BJ (cell line): ENCODE data around the gene TYMP. TPM values are rescaled to one million over a fixed set of nuclear protein-coding genes. Genes with fewer than 3 reads are reported as not detected.
A peak's percentile ranks its signal among the peaks of the same experiment; 100 is the strongest.

ENCODE experiments used
- CTCF ChIA-PET: fragments of 350-600 bp; formaldehyde crosslinking; extraction: SDS; loops from one replicate; lab custom pipeline; 2021; ENCODE audit warnings: antibody characterized with exemption, inconsistent platforms; lab: Yijun Ruan, JAX
- POLR2A ChIA-PET: fragments of 300-600 bp; sonication (Branson Sonifier 250); formaldehyde crosslinking; extraction: SDS; loops from one replicate; lab custom pipeline; 2021; ENCODE audit warnings: antibody characterized with exemption; lab: Charles Lee
- DNase-seq: peaks from one replicate; pipeline ENCODE4 v3.0.0-alpha.2; 2011; ENCODE audit warnings: low read depth
- H3K27me3 ChIP-seq: 2 replicates; pipeline ENCODE4 v1.6.0; 2011; ENCODE audit warnings: low read length; ENCODE audit not compliant: control insufficient read depth, insufficient read depth
- H3K36me3 ChIP-seq: 2 replicates; pipeline ENCODE4 v1.5.1; 2011; ENCODE audit warnings: low read length; ENCODE audit not compliant: control insufficient read depth, insufficient read depth
- H3K4me3 ChIP-seq: 2 replicates; pipeline ENCODE4 v1.5.1; 2011; ENCODE audit warnings: low read depth, mild to moderate bottlenecking, control low read depth, low read length
- polyA plus RNA-seq: library from polyadenylated mRNA; depleted of rRNA; stranded (reverse); fragments of >200 nt; gene quantifications from 2 replicates; pipeline ENCODE4 v1.2.3, GENCODE V29; 2011; rRNA removed
- TF ChIP-seq, protein P1 (sequence below): IDR thresholded peaks from 2 replicates; pipeline ENCODE4 v1.5.1; 2011; ENCODE audit warnings: low read depth, mild to moderate bottlenecking, control low read depth, inconsistent platforms, low read length, moderate library complexity; ENCODE audit not compliant: insufficient read depth

TYMP gene
- polyA plus RNA-seq, 1 experiment = 20.6 TPM

DNA sequence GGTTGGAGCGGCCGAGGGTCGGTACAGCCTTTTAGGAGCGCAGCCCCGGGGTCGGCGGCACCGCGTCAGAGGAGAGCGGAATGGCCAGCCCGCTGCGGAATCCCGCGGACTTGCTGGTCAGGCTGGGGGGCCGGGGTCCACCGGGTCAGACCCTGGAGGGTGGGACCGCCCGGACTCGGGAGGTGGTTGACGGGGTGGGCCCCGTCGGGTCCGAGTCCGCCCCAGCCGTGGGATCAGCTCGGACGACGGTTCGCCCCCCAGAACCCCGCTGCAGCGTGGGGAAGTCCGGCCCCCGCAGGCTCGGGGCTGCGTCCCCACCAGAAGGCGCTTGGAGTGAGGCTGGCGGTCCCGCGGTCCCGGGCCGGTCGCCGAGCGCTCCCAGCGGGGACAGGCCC is 48.8 kb downstream of the TYMP start:
- no peak for DNase-seq
- Histone ChIP-seq H3K4me3 (peak overlapping the region; percentile 77), H3K27me3 (peaks cover 8% of the 10 kb centered on the region; the same call in 1 of the 2 replicates), H3K36me3 (peaks cover 8% of the 10 kb centered on the region; the same call in 1 of the 2 replicates)
- TF ChIP-seq, protein P1, sequence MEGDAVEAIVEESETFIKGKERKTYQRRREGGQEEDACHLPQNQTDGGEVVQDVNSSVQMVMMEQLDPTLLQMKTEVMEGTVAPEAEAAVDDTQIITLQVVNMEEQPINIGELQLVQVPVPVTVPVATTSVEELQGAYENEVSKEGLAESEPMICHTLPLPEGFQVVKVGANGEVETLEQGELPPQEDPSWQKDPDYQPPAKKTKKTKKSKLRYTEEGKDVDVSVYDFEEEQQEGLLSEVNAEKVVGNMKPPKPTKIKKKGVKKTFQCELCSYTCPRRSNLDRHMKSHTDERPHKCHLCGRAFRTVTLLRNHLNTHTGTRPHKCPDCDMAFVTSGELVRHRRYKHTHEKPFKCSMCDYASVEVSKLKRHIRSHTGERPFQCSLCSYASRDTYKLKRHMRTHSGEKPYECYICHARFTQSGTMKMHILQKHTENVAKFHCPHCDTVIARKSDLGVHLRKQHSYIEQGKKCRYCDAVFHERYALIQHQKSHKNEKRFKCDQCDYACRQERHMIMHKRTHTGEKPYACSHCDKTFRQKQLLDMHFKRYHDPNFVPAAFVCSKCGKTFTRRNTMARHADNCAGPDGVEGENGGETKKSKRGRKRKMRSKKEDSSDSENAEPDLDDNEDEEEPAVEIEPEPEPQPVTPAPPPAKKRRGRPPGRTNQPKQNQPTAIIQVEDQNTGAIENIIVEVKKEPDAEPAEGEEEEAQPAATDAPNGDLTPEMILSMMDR = no peak
- ChIA-PET POLR2A (interaction anchor here (0.6 kb wide), 1 partner anchor 177 kb away, joined by 3 read pairs; no protein-coding TSS in a partner anchor), CTCF (interaction anchor here (1.3 kb wide), 1 partner anchor 16 kb away, joined by 3 read pairs; no protein-coding TSS in a partner anchor)

DNA sequence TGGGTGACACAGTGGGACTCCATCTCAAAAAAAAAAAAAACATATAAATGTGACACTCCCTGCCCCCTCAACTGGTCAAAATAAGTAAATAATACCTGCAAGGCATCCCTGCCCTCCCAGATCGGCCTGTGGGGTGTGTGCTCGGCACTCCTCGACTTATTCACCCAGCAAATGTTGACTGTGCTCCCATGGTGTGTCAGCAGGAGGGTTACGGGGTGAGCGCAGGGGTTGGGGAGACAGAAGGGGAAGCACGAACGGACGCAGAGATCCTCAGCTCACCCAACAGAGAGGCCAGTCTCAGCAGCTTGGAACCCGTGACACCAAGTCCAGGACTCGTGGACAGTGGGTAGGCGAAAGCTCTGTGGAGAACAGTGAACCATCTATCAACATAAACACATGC is 50.1 kb downstream of the TYMP start:
- TF ChIP-seq, protein P1 = no peak
- DNase-seq = no peak
- ChIA-PET POLR2A (no interaction called here), CTCF (interaction anchor here (0.8 to 1.1 kb wide), 2 partner anchors 18 to 23 kb away, joined by 3 read pairs; no protein-coding TSS in a partner anchor)
- H3K27me3 ChIP-seq = peaks cover 8% of the 10 kb centered on the region; the same call in 1 of the 2 replicates
- peaks cover 8% of the 10 kb centered on the region; the same call in 1 of the 2 replicates for H3K36me3 ChIP-seq
- H3K4me3 ChIP-seq = no peak overlapping the region

DNA sequence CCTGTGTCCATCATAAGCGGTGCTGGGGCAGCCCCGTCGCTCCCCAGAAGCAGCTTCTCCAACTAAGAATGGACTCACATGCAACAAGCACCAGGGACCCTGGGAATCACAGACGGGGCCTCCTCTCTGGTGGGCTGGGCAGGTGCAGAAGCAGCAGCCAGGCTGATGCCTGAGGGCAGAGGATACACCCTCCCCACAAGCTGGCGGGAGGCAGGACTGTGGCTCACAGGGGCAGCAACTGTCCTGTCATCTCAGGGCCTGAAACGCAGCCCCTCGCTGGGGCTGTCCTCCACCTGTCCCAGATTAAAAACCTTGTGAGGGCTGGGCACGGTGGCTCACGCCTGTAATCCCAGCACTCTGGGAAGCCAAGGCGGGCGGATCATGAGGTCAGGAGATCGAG is 51.9 kb downstream of the TYMP start:
- DNase-seq = no peak
- CTCF ChIA-PET = interaction anchor here (0.9 to 1.7 kb wide), 2 partner anchors 20 to 34 kb away, joined by 3 to 5 read pairs; no protein-coding TSS in a partner anchor

DNA sequence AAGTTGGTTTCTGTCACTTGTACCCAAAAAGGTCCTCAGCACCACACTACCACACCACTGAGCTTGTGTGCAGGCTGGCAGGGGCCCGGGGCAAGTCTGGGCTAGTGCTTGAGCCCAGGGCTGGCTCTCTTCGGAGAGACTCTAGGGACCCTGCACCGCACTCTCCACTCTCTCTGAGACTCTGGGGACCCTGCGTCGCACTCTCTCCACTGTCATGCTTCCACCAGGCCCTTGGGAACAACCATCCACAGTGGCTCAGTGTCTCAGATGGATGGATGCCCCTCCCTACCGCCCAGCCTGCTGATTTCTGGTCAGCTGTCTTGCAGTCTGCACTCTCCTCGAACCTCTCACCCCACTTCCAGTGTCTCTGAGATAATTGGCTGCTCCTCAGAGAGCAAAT is 52.9 kb downstream of the TYMP start:
- Histone ChIP-seq H3K36me3 (peaks cover 3% of the 10 kb centered on the region), H3K4me3 (no peak overlapping the region), H3K27me3 (peaks cover 8% of the 10 kb centered on the region; the same call in 1 of the 2 replicates)
- POLR2A ChIA-PET = no interaction called here
- no peak for DNase-seq
- TF ChIP-seq, protein P1 = no peak
- CTCF ChIA-PET = interaction anchor here (1.7 kb wide), 1 partner anchor 21 kb away, joined by 5 read pairs; no protein-coding TSS in a partner anchor

More for the DNA sequence above, 51.9 kb downstream of the TYMP start:
- Histone ChIP-seq H3K36me3 (peaks cover 5% of the 10 kb centered on the region), H3K27me3 (peaks cover 8% of the 10 kb centered on the region; the same call in 1 of the 2 replicates), H3K4me3 (no peak overlapping the region)
- TF ChIP-seq, protein P1 = no peak
- POLR2A ChIA-PET = no interaction called here

Other genes with a start within 250 kb of the TYMP start
- gene PLXNB2, start 222.4 kb downstream of the TYMP start, polyA plus RNA-seq = 83.7 and 143 TPM in 2 replicates
- 3.7 and 8.2 TPM in 2 replicates for gene DENND6B, start 203.0 kb downstream of the TYMP start, polyA plus RNA-seq
- gene PPP6R2, start 186.7 kb downstream of the TYMP start, polyA plus RNA-seq = 30.4 and 46.4 TPM in 2 replicates
- 21.7 and 34.7 TPM in 2 replicates for gene SBF1, start 55.0 kb downstream of the TYMP start, polyA plus RNA-seq
- gene ADM2, start 48.5 kb downstream of the TYMP start, polyA plus RNA-seq = 8.1 and 16.0 TPM in 2 replicates
- gene MIOX, start 43.2 kb downstream of the TYMP start, polyA plus RNA-seq = 0.16 and 0.20 TPM in 2 replicates
- gene LMF2, start 22.3 kb downstream of the TYMP start, polyA plus RNA-seq = 54.0 and 111 TPM in 2 replicates
- 16.1 and 31.7 TPM in 2 replicates for gene NCAPH2, start 21.8 kb downstream of the TYMP start, polyA plus RNA-seq
- gene SCO2, start 4.4 kb downstream of the TYMP start, polyA plus RNA-seq = 0.78 and 2.5 TPM in 2 replicates
- 0.34 and 0.39 TPM in 2 replicates for gene KLHDC7B, start 15.9 kb upstream of the TYMP start, polyA plus RNA-seq
- not detected in 2 replicates for gene SYCE3, start 32.9 kb upstream of the TYMP start, polyA plus RNA-seq
- gene CPT1B, start 48.4 kb upstream of the TYMP start, polyA plus RNA-seq = 3.2 and 4.3 TPM in 2 replicates
- gene CHKB, start 52.8 kb upstream of the TYMP start, polyA plus RNA-seq = 31.5 and 51.2 TPM in 2 replicates
- gene MAPK8IP2, start 70.8 kb upstream of the TYMP start, polyA plus RNA-seq = 0.17 and 0.39 TPM in 2 replicates
- 15.7 and 36.9 TPM in 2 replicates for gene ARSA, start 98.1 kb upstream of the TYMP start, polyA plus RNA-seq
- 0.21 and 0.25 TPM in 2 replicates for gene SHANK3, start 142.8 kb upstream of the TYMP start, polyA plus RNA-seq
- 0.12 TPM in 1 of 2 replicates, not detected in the other for gene ACR, start 208.2 kb upstream of the TYMP start, polyA plus RNA-seq